GM12872 (cell line): ENCODE data around the gene AGA.

Experiments used
- CTCF ChIP-seq: IDR thresholded peaks from 3 replicates; pipeline ENCODE4 v1.5.1; 2011; ENCODE audit warnings: low read depth, mild to moderate bottlenecking, low read length, moderate library complexity; ENCODE audit not compliant: insufficient read depth

AGA gene

GRCh38 chr4:177404342-177404741, 37.9 kb downstream of the AGA start:
- no peak for TF ChIP-seq CTCF

DNA sequence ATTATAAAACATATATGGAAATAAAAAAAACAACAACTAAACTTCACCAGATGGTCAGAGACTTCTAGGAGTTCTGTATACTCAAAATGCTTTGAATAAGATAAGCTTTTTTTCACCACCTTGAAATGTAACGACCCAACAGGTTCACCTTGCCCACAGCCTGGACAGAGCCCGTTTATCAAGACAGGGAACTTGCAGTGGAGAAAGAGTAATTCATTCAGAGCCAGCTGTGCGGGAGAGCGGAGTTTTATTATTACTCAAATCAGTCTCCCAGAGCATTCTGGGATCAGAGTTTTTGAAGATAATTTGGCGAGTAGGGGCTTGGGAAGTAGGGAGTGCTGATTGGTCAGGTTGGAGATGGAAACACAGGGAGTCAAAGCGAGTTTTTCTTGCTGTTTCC, 38.5 kb downstream of the AGA start:
- no peak for TF ChIP-seq CTCF

GRCh38 chr4:177401658-177402273, 40.5 kb downstream of the AGA start:
- no peak for TF ChIP-seq CTCF

- TF ChIP-seq CTCF, result no peak
These were observed 42.2 kb downstream of the AGA start for GRCh38 chr4:177400030-177400429.

GRCh38 chr4:177396352-177396751, 45.9 kb downstream of the AGA start:
- no peak for TF ChIP-seq CTCF

GRCh38 chr4:177393236-177393635, 49.0 kb downstream of the AGA start:
- TF ChIP-seq CTCF, result no peak

GRCh38 chr4:177391953-177392352, 50.3 kb downstream of the AGA start:
- TF ChIP-seq CTCF, result no peak
